Right lobe of liver (tissue), 4 donors: ENCODE measurements around the gene IRAK3.

Experiments
- CTCF ChIP-seq, 4 donors: fragments of 200-600 bp in 3 of 4; fragments of 450-650 bp in 1 of 4; IDR thresholded peaks; one replicate each; pipeline versions ENCODE4 v1.5.1 to v1.8.0; 2016 to 2022; ENCODE audit warnings: antibody characterized with exemption in 4 of 4, mild to moderate bottlenecking in 2 of 4
- POLR2A ChIP-seq: fragments of 450-650 bp; IDR thresholded peaks from one replicate; pipeline ENCODE4 v1.6.1; 2017; ENCODE audit warnings: antibody characterized with exemption, mild to moderate bottlenecking
- donor health status: DM: no; HTN: no; CAD: no.
- donor health status: DM: no; HTN: no; CAD: no.
- donor health status: DM: no; HTN: yes; CAD: no.

- TF ChIP-seq CTCF (IDR thresholded peaks at IDR 0.05), result no peak
- TF ChIP-seq POLR2A, result no peak
Measured at GRCh38 chr12:66228462-66228861, 39.4 kb downstream of the IRAK3 start.
